ENCODE results near the gene OLFML2A. TPM values are rescaled to one million over a fixed set of nuclear protein-coding genes. Genes with fewer than 3 reads are reported as not detected.

OLFML2A gene
- total RNA-seq, 1 experiment from 2014 or later = 6.7 TPM

DNA sequence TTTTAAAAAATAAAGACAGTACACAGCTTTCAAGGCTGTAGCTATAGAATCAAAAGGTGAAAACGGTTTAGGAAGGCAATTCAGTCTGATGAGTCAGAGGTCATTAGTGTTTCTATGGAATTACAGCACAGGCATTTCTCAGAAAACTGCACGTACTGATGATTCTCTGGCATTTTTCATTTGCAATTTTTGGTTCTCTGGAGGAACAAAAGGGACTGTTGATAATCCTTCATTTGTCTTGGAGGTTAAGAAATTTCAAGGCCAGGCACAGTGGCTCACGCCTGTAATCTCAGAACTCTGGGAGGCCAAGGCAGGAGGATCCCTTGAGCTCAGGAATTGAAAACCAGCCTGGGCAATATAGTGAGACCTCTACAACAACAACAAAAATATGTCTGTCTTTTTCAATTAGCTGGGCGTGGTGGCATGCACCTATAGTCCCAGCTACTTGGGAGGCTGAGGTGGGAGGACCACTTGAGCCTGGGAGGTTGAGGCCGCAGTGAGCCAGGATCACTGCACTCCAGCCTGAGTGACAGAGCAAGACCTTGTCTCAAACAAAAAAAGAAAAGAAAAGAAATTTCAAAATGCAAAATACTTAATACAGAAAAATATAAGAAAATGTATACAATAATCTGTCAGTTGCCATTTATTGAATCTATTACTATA lies 33.1 kb upstream of the OLFML2A start:
- no peaks in the 10 kb centered on the region for H3K9me3 Mint-ChIP-seq
- no peak for ATAC-seq
- ChIA-PET POLR2A (interaction anchor here (0.5 to 1.1 kb wide), 2 partner anchors 26 to 112 kb away, joined by 3 to 4 read pairs; no protein-coding TSS in a partner anchor), CTCF (interaction anchor here (0.7 to 2.6 kb wide), 7 partner anchors 10 to 192 kb away, joined by 5 to 13 read pairs (median 6); partner anchors contain the start of gene WDR38)
- peaks cover 46% of the 10 kb centered on the region for H3K4me1 Mint-ChIP-seq
- no peak overlapping the region for H3K27ac Mint-ChIP-seq
- TF ChIP-seq TCF7 (CRISPR knock-in tag; IDR thresholded peaks at IDR 0.05; ENCODE audit: low read depth) (no peak), CBFB (CRISPR knock-in tag; IDR thresholded peaks at IDR 0.05; ENCODE audit: low read depth) (no peak), NFATC4 (CRISPR knock-in tag; IDR thresholded peaks at IDR 0.05) (no peak), ZNF121 (CRISPR knock-in tag; IDR thresholded peaks at IDR 0.05) (peak; percentile 30; the same call in 1 of the 2 replicates), TP53 (CRISPR knock-in tag; IDR thresholded peaks at IDR 0.05) (no peak)
- TF ChIP-seq, protein P1, sequence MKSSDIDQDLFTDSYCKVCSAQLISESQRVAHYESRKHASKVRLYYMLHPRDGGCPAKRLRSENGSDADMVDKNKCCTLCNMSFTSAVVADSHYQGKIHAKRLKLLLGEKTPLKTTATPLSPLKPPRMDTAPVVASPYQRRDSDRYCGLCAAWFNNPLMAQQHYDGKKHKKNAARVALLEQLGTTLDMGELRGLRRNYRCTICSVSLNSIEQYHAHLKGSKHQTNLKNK (CRISPR knock-in tag; IDR thresholded peaks at IDR 0.05) = no peak
- TF ChIP-seq, protein P2, sequence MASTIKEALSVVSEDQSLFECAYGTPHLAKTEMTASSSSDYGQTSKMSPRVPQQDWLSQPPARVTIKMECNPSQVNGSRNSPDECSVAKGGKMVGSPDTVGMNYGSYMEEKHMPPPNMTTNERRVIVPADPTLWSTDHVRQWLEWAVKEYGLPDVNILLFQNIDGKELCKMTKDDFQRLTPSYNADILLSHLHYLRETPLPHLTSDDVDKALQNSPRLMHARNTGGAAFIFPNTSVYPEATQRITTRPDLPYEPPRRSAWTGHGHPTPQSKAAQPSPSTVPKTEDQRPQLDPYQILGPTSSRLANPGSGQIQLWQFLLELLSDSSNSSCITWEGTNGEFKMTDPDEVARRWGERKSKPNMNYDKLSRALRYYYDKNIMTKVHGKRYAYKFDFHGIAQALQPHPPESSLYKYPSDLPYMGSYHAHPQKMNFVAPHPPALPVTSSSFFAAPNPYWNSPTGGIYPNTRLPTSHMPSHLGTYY (CRISPR knock-in tag; IDR thresholded peaks at IDR 0.05) = no peak
- TF ChIP-seq, protein P3, sequence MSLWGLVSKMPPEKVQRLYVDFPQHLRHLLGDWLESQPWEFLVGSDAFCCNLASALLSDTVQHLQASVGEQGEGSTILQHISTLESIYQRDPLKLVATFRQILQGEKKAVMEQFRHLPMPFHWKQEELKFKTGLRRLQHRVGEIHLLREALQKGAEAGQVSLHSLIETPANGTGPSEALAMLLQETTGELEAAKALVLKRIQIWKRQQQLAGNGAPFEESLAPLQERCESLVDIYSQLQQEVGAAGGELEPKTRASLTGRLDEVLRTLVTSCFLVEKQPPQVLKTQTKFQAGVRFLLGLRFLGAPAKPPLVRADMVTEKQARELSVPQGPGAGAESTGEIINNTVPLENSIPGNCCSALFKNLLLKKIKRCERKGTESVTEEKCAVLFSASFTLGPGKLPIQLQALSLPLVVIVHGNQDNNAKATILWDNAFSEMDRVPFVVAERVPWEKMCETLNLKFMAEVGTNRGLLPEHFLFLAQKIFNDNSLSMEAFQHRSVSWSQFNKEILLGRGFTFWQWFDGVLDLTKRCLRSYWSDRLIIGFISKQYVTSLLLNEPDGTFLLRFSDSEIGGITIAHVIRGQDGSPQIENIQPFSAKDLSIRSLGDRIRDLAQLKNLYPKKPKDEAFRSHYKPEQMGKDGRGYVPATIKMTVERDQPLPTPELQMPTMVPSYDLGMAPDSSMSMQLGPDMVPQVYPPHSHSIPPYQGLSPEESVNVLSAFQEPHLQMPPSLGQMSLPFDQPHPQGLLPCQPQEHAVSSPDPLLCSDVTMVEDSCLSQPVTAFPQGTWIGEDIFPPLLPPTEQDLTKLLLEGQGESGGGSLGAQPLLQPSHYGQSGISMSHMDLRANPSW (CRISPR knock-in tag; conservative IDR thresholded peaks at IDR 0.05; ENCODE audit: low read depth) = no peak
- DNase-seq (ENCODE audit: low spot score) = no peak
- no peak overlapping the region for H3K4me3 Mint-ChIP-seq
- H3K36me3 Mint-ChIP-seq = peaks cover 7% of the 10 kb centered on the region
- no peaks in the 10 kb centered on the region for H3K27me3 Mint-ChIP-seq (ENCODE audit: low read depth)

DNA sequence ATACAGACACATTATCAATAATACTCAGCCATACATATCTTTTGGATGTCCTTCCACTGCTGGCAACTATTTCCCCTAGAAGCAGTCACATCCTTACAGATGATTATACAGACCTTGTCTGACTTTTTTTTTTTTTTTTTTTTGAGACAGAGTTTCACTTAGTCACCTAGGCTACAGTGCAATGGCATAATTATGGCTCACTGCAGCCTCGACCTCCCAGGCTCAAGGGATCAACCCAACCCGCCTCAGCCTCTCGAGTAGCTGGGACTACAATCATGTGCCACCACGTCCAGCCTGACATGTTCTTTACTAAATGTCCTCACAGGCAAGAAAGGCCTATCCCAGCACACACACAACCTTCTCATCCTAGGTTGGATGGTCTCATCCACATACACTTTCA lies 29.9 kb upstream of the OLFML2A start:
- Mint-ChIP-seq H3K27ac (peak overlapping the region; percentile 2; the same call in 1 of the 2 replicates), H3K9me3 (no peaks in the 10 kb centered on the region), H3K4me1 (peaks cover 62% of the 10 kb centered on the region), H3K27me3 (ENCODE audit: low read depth) (no peaks in the 10 kb centered on the region), H3K4me3 (no peak overlapping the region), H3K36me3 (no peaks in the 10 kb centered on the region)
- ATAC-seq (no peak), DNase-seq (ENCODE audit: low spot score) (no peak)
- no peak for TF ChIP-seq SMAD4 (CRISPR knock-in tag; IDR thresholded peaks at IDR 0.05)
- no peak for TF ChIP-seq JAZF1 (CRISPR knock-in tag; IDR thresholded peaks at IDR 0.05)
- TF ChIP-seq, protein P4, sequence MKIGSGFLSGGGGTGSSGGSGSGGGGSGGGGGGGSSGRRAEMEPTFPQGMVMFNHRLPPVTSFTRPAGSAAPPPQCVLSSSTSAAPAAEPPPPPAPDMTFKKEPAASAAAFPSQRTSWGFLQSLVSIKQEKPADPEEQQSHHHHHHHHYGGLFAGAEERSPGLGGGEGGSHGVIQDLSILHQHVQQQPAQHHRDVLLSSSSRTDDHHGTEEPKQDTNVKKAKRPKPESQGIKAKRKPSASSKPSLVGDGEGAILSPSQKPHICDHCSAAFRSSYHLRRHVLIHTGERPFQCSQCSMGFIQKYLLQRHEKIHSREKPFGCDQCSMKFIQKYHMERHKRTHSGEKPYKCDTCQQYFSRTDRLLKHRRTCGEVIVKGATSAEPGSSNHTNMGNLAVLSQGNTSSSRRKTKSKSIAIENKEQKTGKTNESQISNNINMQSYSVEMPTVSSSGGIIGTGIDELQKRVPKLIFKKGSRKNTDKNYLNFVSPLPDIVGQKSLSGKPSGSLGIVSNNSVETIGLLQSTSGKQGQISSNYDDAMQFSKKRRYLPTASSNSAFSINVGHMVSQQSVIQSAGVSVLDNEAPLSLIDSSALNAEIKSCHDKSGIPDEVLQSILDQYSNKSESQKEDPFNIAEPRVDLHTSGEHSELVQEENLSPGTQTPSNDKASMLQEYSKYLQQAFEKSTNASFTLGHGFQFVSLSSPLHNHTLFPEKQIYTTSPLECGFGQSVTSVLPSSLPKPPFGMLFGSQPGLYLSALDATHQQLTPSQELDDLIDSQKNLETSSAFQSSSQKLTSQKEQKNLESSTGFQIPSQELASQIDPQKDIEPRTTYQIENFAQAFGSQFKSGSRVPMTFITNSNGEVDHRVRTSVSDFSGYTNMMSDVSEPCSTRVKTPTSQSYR (CRISPR knock-in tag; IDR thresholded peaks at IDR 0.05) = no peak
- TF ChIP-seq, protein P5, sequence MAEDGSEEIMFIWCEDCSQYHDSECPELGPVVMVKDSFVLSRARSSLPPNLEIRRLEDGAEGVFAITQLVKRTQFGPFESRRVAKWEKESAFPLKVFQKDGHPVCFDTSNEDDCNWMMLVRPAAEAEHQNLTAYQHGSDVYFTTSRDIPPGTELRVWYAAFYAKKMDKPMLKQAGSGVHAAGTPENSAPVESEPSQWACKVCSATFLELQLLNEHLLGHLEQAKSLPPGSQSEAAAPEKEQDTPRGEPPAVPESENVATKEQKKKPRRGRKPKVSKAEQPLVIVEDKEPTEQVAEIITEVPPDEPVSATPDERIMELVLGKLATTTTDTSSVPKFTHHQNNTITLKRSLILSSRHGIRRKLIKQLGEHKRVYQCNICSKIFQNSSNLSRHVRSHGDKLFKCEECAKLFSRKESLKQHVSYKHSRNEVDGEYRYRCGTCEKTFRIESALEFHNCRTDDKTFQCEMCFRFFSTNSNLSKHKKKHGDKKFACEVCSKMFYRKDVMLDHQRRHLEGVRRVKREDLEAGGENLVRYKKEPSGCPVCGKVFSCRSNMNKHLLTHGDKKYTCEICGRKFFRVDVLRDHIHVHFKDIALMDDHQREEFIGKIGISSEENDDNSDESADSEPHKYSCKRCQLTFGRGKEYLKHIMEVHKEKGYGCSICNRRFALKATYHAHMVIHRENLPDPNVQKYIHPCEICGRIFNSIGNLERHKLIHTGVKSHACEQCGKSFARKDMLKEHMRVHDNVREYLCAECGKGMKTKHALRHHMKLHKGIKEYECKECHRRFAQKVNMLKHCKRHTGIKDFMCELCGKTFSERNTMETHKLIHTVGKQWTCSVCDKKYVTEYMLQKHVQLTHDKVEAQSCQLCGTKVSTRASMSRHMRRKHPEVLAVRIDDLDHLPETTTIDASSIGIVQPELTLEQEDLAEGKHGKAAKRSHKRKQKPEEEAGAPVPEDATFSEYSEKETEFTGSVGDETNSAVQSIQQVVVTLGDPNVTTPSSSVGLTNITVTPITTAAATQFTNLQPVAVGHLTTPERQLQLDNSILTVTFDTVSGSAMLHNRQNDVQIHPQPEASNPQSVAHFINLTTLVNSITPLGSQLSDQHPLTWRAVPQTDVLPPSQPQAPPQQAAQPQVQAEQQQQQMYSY (CRISPR knock-in tag; IDR thresholded peaks at IDR 0.05) = no peak
- no peak for TF ChIP-seq NFYB (CRISPR knock-in tag; conservative IDR thresholded peaks at IDR 0.05; ENCODE audit: low read depth)
- TF ChIP-seq TP53 (CRISPR knock-in tag; IDR thresholded peaks at IDR 0.05) = no peak
- TF ChIP-seq, protein P1 (CRISPR knock-in tag; IDR thresholded peaks at IDR 0.05) = no peak
- no peak for TF ChIP-seq ZNF263 (CRISPR knock-in tag; IDR thresholded peaks at IDR 0.05; ENCODE audit: low read depth)
- TF ChIP-seq ZNF416 (CRISPR knock-in tag; IDR thresholded peaks at IDR 0.05) = no peak
- TF ChIP-seq RELA (CRISPR knock-in tag; IDR thresholded peaks at IDR 0.05; ENCODE audit: borderline replicate concordance) = no peak
- CTCF ChIA-PET = interaction anchor here (1.2 to 2.0 kb wide), 2 partner anchors 17 to 30 kb away, joined by 3 to 4 read pairs; no protein-coding TSS in a partner anchor
- POLR2A ChIA-PET = no interaction called here

Data from WTC11 (cell line).